Epithelial cell of esophagus (primary cell): Measurements from ENCODE around the gene TANGO2.

Experiments used
- DNase-seq: peaks from one replicate; pipeline ENCODE4 v3.0.0; 2010; ENCODE audit warnings: low read depth
- H3K4me3 ChIP-seq: 2 replicates; pipeline ENCODE4 v1.5.1; 2011; ENCODE audit warnings: mild to moderate bottlenecking, low read length, control low read depth
- CTCF ChIP-seq: IDR thresholded peaks from 2 replicates; pipeline ENCODE4 v1.5.1; 2011; ENCODE audit warnings: low read depth, mild to moderate bottlenecking, low read length, control low read depth, inconsistent platforms; ENCODE audit not compliant: insufficient read depth; ENCODE audit errors: missing control alignments

The TANGO2 gene

GRCh38 chr22:20029550-20030225, 8.8 kb downstream of the TANGO2 start:
- DNase-seq: no peak
- no peak overlapping the region for H3K4me3 ChIP-seq
- TF ChIP-seq CTCF: no peak

GRCh38 chr22:20031732-20032406, 11.0 kb downstream of the TANGO2 start:
- no peak overlapping the region for H3K4me3 ChIP-seq
- DNase-seq: peak; percentile 46

GRCh38 chr22:20032407-20032991, 11.6 kb downstream of the TANGO2 start:
- no peak for DNase-seq
- no peak for TF ChIP-seq CTCF
- no peak overlapping the region for H3K4me3 ChIP-seq

More at GRCh38 chr22:20031732-20032406, 11.0 kb downstream of the TANGO2 start:
- TF ChIP-seq CTCF: no peak

GRCh38 chr22:20033045-20033706, 12.3 kb downstream of the TANGO2 start:
- no peak overlapping the region for H3K4me3 ChIP-seq
- DNase-seq: no peak
- TF ChIP-seq CTCF: no peak

- no peak for TF ChIP-seq CTCF
- no peak for DNase-seq
- no peak overlapping the region for H3K4me3 ChIP-seq
Measured at GRCh38 chr22:20034143-20034542, 13.2 kb downstream of the TANGO2 start.

GRCh38 chr22:20035375-20036083, 14.6 kb downstream of the TANGO2 start:
- TF ChIP-seq CTCF: no peak
- no peak for DNase-seq
- H3K4me3 ChIP-seq: no peak overlapping the region
